Left lobe of liver (tissue), 2 donors: ENCODE measurements around the gene BCR. TPM values are rescaled to one million over a fixed set of nuclear protein-coding genes. Genes with fewer than 3 reads are reported as not detected.

Experiments
- ATAC-seq: fragments of 200-7000 bp; cut with Tn5 transposase; one replicate; pipeline ENCODE4 v1.9.1; 2020; ENCODE audit warnings: mild to moderate bottlenecking, moderate library complexity
- DNase-seq: peaks from one replicate; pipeline ENCODE4 v3.0.0-alpha.2; 2020; ENCODE audit warnings: low spot score
- total RNA-seq: library from RNA; stranded (reverse); gene quantifications from one replicate; pipeline ENCODE4 v1.2.1, GENCODE V29; 2021
- donor health status: DM: no; HTN: no; CAD: no; lungs with moderate emphysema.
- donor health status: DM: no; HTN: yes; CAD: no.

The BCR gene
- total RNA-seq, 1 donor from 2014 or later: 29.7 TPM

- ATAC-seq: peak; percentile 37
- no peak for DNase-seq
Measured at GRCh38 chr22:23227380-23227779, 47.1 kb downstream of the BCR start.

DNA sequence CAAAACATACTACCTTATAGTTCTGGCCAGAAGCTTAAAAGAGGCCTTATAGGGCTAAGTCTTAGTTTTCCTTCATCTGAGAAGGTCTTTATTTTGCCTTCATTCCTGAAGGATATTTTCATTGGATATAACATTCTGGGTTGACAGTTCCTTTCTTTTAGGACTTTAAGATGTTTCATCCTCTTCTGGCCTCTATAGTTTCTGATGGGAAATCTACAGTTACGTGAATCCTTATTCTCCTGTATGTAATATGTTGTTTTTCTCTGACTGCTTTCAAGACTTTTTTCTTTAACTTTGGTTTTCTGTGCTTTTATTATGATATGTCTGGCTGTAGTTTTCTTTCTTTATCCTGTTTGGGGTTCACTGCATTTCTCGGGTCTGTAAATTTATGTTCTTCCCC, 48.2 kb downstream of the BCR start:
- no peak for DNase-seq
- no peak for ATAC-seq

- ATAC-seq (no peak), DNase-seq (no peak)
Measured at GRCh38 chr22:23229646-23230045, 49.3 kb downstream of the BCR start.

- DNase-seq (no peak), ATAC-seq (no peak)
Measured at GRCh38 chr22:23230348-23231068, 50.2 kb downstream of the BCR start.

DNA sequence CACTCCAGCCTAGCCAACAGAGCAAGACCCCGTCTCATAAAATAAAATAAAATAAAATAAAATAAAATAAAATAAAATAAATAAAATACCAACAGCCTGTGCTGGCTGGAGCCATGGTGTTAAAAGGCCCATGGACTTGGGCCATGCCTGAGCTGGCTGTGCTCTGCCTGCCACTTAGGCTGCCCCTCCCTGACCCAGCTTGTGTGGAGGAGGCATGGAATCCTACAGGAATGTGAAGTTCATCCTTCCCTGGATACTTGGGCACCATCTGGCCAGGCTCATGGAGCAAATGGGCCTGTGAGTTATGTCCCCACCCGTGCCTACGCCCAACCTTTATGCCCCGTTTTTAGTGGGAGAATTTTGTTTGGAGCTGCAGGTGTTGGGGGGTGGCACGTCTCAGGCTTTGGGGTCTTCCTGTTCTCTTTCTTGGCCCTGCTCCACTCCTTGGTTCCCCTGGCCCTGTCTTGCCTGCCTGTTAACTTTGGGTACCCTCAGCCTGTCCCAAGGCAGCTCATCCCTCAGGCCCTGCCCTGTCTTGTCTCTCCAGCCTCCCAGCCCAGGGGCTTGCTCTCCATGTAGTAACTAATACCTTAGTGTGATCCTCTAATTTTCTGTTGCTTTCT, 51.3 kb downstream of the BCR start:
- no peak for ATAC-seq
- DNase-seq: no peak

GRCh38 chr22:23232094-23232905, 52.0 kb downstream of the BCR start:
- no peak for ATAC-seq
- no peak for DNase-seq

DNA sequence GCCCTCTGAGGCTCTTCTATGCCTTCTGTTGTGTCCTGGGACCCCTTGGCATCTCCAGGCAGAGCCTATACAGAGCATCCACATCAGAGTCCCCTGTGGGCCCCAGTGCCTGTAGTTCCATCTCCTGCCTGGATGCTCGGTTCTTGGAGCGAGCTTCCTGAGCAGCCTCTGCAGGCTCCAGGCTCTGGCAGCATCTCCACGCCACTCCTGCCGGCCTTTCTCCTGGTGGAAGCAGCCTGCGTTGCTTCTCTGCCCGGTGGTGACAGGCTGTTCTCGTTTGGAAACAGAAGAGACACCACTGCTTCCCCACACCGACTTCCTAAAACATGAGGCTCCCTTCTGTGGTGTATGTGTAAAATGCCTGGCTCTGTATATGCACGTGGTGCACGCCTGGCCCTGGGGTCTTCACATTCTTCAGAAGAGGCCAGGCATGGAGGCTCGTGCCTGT, 52.8 kb downstream of the BCR start:
- ATAC-seq (no peak), DNase-seq (no peak)

DNA sequence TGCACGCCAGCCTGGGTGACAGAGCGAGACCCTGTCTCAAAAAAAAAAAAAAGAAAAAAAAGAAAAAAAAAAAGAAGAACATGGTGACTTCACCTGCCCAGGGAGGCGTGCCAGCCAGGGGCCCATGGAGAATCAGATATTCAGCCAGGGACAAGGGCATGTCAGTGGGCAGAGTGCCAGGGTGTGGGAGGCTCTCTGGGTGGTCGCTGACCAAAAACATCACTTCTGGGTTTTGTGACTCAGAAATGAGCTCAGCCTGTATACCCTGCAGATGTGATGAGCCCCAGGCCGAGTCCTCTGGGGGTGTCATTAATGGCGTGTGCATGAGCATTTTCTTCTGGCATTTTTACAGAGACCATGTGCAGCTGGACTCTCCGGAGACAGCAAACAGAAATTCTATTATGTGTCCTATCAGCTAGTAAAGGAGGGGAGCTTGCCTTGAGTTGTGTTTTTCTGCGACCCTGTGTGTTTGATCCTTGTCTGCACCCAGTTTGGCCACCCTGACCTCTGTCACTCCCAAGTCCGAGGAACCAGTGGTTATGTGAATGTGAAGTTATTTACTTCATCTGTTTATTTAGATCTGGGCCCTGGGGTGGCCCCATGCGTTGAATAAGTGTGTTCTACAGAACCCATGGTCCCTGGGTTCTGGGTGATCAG, 53.6 kb downstream of the BCR start:
- ATAC-seq (no peak), DNase-seq (no peak)

DNA sequence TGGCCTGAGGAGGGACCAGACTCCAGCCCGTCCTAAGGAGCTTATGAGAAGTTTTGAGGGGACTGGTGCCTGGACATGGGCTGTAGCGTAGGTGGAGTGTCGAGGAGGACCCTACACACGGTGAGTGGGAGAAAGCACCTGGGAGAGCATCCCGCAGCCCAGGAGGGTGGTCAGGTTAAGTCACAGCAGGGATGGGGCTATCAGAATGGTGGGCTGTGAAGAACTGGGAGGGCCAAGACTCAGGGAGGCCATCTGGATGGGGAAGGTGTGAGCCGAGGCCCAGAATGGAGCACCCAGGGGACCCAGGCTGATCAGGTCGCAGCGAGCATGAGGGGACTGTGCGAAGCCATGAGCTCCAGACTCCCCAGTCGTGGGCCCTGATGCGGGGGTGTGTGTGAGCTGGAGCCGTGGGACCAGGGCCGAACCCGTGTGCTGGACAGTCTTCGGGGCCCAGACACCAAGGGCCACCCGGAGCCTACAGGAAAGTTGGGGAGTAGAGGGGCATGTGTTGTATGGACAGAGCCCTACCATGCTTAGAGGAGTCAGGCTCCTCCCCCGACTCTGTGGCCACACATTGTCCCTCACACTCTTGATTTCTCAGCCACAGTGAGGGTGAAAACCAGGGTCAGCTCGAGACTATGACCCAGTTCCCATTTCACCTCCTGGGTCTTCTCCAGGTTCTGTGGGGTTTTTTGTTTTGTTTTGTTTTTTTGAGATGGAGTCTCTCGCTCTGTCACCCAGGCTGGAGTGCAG, 54.3 kb downstream of the BCR start:
- ATAC-seq (no peak), DNase-seq (no peak)

GRCh38 chr22:23235425-23235824, 55.1 kb downstream of the BCR start:
- ATAC-seq: no peak
- no peak for DNase-seq

GRCh38 chr22:23236026-23236425, 55.7 kb downstream of the BCR start:
- ATAC-seq (no peak), DNase-seq (no peak)

DNA sequence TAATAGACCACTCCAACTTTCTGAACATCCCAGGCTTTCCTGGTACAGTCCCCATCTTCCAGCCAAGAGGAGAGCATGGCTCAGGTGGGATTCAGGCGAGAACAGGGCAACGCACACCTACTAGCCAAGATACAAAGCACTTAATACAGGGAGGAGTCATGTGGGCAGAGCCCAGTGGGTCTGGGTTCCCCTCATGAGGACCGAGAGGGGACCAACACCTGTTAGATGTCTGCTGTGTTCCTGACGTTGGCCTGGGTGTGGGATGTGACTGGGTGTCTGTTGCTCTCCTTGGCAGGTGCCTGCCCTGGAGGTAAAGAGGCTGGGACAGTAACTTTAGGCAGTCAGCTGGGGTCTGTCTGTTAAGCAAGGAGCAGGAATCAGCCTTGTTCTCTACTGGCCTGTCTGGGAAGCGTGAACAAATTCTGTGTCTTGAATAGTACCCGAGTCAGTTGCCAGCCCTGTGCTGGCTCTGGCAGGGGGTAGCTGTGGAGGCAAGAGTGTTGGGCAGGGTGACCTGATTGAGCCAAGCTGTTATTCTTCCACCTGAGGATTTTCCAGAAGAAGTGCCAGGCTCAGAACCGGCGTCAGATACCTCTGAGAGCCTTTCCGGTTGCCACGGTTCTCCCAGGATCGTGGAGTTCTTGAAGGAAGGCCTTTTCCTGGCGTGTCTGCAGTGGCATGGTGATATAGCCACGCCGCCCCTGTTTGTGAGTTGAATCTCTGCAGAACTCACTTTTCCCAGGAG, 56.3 kb downstream of the BCR start:
- DNase-seq (no peak), ATAC-seq (no peak)

DNA sequence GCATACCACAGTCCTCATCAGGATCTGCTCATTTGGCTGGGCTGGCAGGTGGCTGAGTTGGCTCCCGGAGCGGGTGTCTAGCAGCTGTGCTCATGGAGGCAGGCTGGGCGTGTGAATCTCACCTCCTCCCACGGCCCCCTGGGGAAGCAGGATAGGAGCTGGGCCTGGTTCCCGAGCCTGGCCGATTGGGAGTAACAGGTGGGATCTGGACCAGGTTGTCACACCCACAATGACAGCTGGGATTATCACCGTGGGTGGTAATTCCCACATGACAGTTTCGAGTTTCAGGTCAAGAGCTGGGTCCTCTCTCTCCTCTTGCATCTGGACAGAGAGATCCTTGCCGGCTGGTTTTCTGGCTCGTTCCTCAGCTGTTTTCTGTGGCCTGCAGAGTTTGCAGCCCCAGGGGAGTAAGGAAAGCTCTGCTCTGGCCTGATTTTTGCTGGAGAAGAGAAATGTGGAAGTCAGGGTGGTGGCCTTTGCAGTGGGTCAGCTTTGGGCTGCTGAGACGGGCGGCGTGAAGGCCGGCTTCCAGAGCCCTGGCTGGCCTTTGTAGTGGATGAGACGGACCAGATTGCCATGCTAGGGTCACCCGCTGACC, 57.0 kb downstream of the BCR start:
- ATAC-seq (peak; percentile 43), DNase-seq (no peak)

GRCh38 chr22:23237841-23238240, 57.5 kb downstream of the BCR start:
- ATAC-seq (no peak), DNase-seq (no peak)

DNA sequence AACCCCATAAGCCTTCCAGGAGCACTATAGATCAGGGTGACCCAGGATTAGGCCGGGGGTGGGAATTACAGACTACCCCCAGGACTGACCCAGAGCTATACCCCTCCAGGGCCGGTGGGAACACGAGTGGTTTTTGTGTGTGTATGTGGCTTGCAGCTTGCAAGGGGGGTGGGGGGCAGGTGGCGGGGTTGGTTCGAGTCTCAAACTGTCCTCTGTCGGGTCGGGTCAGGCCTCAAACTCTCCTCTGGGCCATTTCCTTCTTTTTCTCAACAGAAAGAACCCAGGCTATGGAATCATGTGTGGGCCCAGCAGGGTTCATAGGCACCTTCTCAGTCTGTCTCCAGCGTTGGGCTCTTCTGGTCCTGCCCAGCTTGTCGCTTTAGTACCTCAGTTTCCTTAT, 58.4 kb downstream of the BCR start:
- ATAC-seq (no peak), DNase-seq (no peak)

DNA sequence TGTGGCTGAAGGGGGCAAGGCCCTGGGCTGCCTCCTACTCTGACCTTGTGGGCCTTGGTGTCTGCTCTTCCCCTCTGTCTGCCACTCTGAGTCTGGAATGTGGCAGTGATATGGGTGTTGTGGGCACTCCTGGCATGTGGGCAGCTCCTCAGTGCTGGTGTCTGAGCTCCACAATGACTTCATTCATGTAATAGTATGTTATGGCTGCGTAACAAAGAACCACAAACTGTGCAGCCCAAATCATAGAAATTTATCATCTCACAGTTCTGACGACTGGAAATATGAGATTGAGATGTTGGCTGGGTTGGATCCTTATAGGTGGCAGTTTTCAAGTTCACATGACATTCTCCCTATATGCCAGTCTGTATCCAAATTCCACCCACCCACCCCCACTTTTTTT, 59.1 kb downstream of the BCR start:
- ATAC-seq: no peak
- DNase-seq: no peak

DNA sequence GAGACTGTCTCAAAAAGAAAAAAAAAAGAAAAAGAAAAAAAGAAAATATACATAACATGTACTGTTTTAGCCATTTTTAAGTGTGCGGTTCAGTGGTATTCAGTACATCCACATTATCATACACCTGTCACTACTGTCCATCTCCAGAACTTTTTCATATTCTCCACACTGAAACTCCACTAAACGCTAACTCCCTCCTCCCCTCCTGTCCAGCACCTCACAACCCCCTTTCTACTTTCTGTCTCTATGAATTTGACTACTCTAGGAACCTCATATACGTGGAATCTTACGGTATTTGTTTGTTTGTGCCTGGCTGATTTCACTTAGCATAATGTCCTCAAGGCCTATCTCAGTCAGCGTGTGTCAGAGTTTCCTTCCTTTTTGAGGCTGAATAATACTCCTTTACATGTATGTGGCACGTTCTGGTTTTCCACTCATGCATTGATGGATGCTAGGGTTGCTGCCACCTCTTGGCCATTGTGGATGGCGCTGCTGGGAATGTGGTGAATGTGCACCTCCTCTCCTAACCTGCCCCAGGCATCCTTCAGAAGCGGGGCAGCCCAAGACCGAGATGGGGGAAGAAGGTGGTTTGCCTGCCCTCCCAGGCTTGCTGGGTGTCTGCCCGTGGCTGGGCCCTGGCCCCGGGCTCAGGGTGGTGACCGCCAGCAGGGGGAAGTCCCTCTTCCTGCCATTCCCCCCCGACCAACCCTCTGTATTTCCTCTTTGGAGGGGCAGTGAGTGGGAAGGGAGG, 60.5 kb downstream of the BCR start:
- no peak for DNase-seq
- ATAC-seq: peak; percentile 59

GRCh38 chr22:23241562-23242472, 61.5 kb downstream of the BCR start:
- ATAC-seq (no peak), DNase-seq (no peak)
